Thyroid gland (tissue), 4 donors: ENCODE results near the gene GALNT5.

Source experiments
- CTCF ChIP-seq, 6 experiments: fragments of 200-600 bp in 3 of 6; fragments of 450-650 bp in 3 of 6; sonication (generic) in 3 of 6; IDR thresholded peaks; one replicate each; pipeline ENCODE4 v1.5.1; 2016 to 2019; ENCODE audit warnings: antibody characterized with exemption in 6 of 6, mild to moderate bottlenecking in 2 of 6, inconsistent platforms in 1 of 6, moderate library complexity in 1 of 6
- POLR2A ChIP-seq, 2 donors: fragments of 450-650 bp; IDR thresholded peaks; one replicate each; pipeline ENCODE4 v1.6.1; 2017; ENCODE audit warnings: antibody characterized with exemption in 2 of 2, mild to moderate bottlenecking in 2 of 2, moderate library complexity in 1 of 2

- no peak for TF ChIP-seq CTCF (IDR thresholded peaks at IDR 0.05)
- no peak for TF ChIP-seq POLR2A (IDR thresholded peaks at IDR 0.05)
These were observed 38.6 kb upstream of the GALNT5 start for GRCh38 chr2:157218911-157219310.
